Activated naive CD4-positive, alpha-beta T cell treated with anti-CD3 and anti-CD28 coated beads, Interleukin-2, amount 50 U/mL, for 72 hours (primary cell): Measurements from ENCODE around the gene DPYD. TPM values are rescaled to one million over a fixed set of nuclear protein-coding genes. Genes with fewer than 3 reads are reported as not detected.

ENCODE experiments used
- ATAC-seq, 2 donors: fragments of 150-1000 bp; cut with Tn5 transposase; 2 replicates each; pipeline ENCODE4 v1.10.0; 2021; ENCODE audit warnings: mild to moderate bottlenecking in 2 of 2, moderate library complexity in 2 of 2
- DNase-seq, 2 donors: peaks; one replicate each; pipeline ENCODE4 v3.0.0; 2021 to 2022; ENCODE audit warnings: low spot score in 2 of 2
- H3K27ac Mint-ChIP-seq, 2 donors: one replicate each; pipeline ENCODE4 v1.8.0; 2022; ENCODE audit warnings: mild to moderate bottlenecking in 2 of 2, mixed read lengths in 2 of 2
- H3K36me3 Mint-ChIP-seq, 2 donors: one replicate each; pipeline ENCODE4 v1.8.0; 2022; ENCODE audit warnings: mixed read lengths in 2 of 2
- H3K9me3 Mint-ChIP-seq, 2 donors: one replicate each; pipeline ENCODE4 v1.8.0; 2022; ENCODE audit warnings: mixed read lengths in 2 of 2
- total RNA-seq, 2 donors: library from RNA; stranded (reverse); gene quantifications; one replicate each; pipeline ENCODE4 v1.2.3, GENCODE V29; 2022

Gene DPYD
- total RNA-seq, 2 donors from 2014 or later: 10.7 to 11.7 TPM

DNA sequence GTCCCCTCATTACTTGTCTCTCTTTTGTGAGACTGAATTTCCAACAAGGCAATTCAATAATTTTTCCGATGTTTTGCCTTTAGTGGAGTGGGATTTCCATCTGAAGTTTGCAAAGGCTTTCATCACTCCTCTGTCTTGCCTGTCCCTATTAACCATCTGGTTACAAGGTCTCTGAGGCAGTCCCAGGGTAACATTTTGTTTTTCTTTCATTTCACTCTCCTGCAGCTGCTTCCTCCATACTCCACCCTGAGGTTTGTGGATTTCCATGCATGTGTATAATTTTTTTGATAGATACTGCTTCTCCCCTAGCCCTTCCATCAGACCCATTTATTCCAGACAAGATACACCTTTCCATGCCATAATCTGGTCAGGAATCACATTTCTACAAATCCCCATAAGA, 832.4 kb downstream of the DPYD start:
- H3K9me3 Mint-ChIP-seq: no peaks in the 10 kb centered on the region
- no peak for DNase-seq
- no peak overlapping the region for H3K27ac Mint-ChIP-seq
- no peak for ATAC-seq
- H3K36me3 Mint-ChIP-seq: peaks cover 0 to 7% of the 10 kb centered on the region in 2 donors

DNA sequence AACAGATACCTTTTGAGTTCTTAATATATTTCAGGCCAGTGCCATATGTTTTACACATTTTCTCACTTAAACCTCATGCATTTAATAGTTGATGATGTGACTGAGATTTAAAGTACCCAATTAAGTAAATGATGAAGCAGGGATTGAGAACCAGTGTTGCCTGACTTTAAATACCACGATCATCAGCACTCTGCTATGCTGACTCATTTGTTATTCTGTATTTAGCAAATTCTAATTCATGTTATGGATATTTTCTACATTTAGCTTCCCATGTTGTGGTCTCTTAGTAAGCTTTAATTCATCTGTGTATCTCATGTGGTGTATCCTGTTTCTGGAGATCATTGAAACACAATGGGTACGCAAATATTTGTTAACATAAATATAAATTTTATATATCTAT, 836.3 kb downstream of the DPYD start:
- Mint-ChIP-seq H3K27ac (no peak overlapping the region), H3K9me3 (no peaks in the 10 kb centered on the region), H3K36me3 (no peaks in the 10 kb centered on the region)
- no peak for ATAC-seq
- no peak for DNase-seq

DNA sequence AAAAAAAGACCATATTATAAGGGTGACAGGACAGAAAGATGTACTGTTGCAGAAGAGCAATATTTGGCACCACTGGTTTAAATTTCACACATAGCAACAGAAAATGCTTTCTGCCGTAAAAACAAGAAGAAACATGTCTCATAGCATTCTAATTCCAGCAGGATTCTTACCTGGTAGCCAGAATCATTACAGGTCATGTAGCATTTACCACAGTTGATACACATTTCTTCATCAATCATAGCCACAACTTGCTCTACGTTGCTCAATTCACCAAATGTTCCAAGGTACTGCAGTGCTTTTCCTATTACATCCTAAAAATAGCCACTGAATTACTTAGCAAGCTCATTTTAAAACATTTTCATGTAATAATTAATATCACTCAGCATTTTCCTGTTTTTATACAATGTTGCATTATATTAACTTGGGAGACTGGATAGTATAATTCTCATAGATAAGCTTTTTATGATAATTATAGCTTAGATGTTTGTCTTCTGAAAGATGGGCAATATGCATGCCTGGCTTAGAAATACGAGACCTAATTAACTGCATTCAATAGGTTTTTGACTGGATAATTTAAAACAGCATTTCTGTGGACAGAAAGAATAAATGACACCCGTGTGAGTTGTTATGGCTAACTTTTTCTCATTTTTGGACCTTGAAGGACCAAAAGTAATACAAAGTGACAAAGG, 838.5 kb downstream of the DPYD start:
- DNase-seq (no peak), ATAC-seq (no peak)
- H3K27ac Mint-ChIP-seq: no peak overlapping the region
- no peaks in the 10 kb centered on the region for H3K9me3 Mint-ChIP-seq
- no peaks in the 10 kb centered on the region for H3K36me3 Mint-ChIP-seq

DNA sequence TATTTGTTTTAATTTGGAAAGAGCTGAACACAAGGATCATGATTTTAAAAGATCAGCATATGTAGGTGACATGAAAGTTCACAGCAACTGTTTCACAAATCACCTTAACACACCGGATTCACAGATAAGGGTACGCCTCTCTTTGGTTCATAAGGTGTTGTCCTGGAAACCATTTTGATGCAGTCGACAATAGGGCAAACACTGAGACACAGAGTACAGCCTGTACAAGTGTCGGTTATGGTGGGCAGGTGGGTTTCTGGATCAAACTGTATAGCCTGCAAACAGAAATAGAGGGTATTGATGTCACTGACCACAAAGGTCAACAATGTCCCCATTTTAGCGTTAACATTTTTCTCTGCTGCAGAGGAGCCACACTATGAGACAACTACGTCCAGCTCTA, 842.0 kb downstream of the DPYD start:
- no peaks in the 10 kb centered on the region for H3K9me3 Mint-ChIP-seq
- H3K36me3 Mint-ChIP-seq: no peaks in the 10 kb centered on the region
- DNase-seq: no peak
- no peak overlapping the region for H3K27ac Mint-ChIP-seq
- no peak for ATAC-seq

DNA sequence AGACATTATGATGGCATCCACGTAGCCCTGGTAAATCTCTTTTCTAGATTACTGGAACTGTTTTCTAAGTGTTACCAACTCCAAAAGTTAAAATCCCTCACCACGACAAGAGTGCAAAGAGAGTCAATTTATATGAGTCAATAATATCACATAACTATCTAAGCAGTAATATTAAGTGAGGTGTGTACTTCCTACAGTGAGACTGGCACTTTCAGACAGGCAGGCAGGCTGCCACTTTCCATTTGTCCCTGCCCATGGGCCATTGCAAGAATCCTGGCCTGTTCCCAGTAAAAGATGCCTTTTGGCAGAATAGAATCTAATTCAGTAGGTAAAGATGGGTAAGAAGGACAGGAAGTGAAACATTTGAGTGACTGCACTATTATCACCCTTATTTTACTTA, 843.6 kb downstream of the DPYD start:
- no peak for ATAC-seq
- Mint-ChIP-seq H3K9me3 (no peaks in the 10 kb centered on the region), H3K36me3 (no peaks in the 10 kb centered on the region), H3K27ac (no peak overlapping the region)
- no peak for DNase-seq

DNA sequence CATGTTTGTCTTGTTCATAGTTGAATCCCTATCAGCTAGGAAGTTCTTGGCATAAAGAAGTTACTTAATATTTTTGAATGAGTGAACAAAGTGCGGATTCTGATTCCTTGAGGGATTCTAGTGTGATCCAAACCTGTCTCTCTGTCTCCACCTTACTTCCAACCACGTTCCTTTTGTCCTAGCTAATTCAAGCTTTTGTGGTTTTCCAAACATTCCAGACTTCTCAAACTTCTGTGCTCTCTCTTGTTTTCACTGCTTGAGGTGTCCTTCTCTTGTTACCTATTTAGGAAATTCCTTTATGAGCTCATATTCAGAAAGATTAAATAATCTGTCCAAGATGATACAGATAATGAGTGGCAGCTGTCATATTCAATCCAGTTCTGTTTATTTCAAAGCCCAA, 846.1 kb downstream of the DPYD start:
- H3K9me3 Mint-ChIP-seq: no peaks in the 10 kb centered on the region
- no peaks in the 10 kb centered on the region for H3K36me3 Mint-ChIP-seq
- no peak for ATAC-seq
- no peak for DNase-seq
- H3K27ac Mint-ChIP-seq: no peak overlapping the region

DNA sequence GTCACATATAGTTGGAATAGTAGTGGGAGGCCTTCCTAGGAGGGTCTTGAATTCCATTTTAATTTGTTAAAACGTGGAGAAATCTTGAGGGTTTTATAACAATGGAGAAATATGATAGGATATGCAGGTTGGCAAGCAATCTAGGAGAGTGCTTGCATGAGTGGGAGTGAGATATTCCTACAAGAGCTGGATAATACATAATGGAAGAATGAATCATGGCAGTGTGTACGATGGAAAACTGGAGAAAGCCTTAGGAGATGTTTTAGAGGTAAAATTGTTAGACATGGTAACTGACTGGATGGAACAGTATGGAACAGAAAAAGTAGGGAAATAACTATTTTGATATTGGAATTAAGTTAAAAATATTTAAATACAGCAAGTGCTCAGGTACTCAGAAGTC, 846.9 kb downstream of the DPYD start:
- DNase-seq (no peak), ATAC-seq (no peak)
- no peaks in the 10 kb centered on the region for H3K36me3 Mint-ChIP-seq
- no peaks in the 10 kb centered on the region for H3K9me3 Mint-ChIP-seq
- no peak overlapping the region for H3K27ac Mint-ChIP-seq

DNA sequence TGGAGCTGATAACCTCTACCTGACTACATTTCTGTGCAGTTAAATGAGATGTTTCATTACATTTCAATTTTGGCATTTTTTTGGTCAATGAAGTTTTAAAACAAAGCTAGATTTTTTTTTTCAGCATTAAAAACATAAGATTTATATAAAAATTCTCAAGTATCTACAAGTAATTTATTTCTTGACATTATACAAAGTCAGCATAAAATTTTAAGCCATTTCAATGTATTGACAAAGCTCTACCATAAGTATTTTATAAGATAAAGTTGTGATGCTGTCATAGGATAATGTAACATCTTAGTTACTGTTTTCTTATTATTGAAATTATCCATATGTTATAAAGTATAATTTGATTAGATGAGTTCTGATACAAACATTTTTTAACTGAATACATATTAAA, 847.7 kb downstream of the DPYD start:
- ATAC-seq (no peak), DNase-seq (no peak)
- Mint-ChIP-seq H3K36me3 (no peaks in the 10 kb centered on the region), H3K9me3 (no peaks in the 10 kb centered on the region), H3K27ac (no peak overlapping the region)

DNA sequence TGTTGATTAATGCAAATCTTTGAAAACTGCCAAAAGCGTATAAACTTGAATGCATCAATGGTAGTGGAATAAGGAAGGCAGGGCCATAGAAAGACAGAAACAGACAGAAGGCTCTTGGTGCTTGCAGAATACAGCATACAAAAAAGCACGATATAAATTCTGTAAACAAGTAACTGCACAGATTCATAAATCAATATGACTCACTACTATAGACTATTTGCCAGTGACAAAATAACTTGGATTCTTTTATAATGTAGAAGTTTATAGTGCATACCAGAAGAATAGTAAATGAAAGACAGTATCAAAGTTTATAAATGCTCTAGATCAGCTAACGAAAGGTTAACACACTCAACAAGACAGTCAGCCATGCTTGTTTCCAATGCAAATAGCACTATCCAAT, 849.7 kb downstream of the DPYD start:
- H3K36me3 Mint-ChIP-seq: no peaks in the 10 kb centered on the region
- DNase-seq (no peak), ATAC-seq (no peak)
- H3K9me3 Mint-ChIP-seq: peaks cover 0 to 3% of the 10 kb centered on the region in 2 donors
- H3K27ac Mint-ChIP-seq: no peak overlapping the region

DNA sequence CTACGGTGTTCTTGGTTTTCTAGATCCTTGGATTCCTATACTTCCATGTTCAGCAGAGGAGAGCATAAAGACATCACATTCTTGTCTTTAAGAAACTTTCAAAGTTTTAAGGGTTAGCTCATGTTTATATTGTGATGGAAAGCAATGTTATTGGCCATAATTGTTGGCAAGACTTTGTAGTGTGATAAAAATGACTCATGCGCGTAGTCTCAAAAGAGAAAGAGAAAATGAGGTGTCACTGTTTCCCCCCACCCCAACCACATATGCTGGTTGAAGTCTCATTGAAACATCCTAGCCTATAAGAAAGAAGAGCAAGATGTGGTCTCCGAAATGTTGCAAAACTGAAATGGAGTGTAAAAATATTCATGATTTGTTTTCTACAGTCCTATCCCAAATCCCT, 850.5 kb downstream of the DPYD start:
- no peak for ATAC-seq
- H3K36me3 Mint-ChIP-seq: no peaks in the 10 kb centered on the region
- H3K9me3 Mint-ChIP-seq: peaks cover 0 to 3% of the 10 kb centered on the region in 2 donors
- no peak for DNase-seq
- H3K27ac Mint-ChIP-seq: no peak overlapping the region

DNA sequence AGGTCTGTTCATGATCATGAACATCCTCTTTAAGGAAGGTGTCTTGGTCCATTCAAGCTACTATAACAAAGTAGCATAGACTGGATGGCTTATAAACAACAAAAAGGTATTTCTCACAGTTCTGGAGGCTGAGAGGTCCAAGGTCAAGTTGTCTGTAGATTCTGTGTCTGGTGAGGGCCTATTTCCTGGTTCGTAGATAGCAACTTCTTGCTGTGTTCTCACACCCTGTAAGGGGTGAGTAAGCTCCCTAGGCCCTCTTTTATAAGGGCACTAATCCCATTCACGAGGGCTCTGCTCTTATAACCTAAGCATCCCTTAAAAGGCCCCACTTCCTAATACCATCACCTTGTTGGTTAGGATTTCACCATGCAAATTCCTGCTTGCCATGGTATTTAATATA, 851.5 kb downstream of the DPYD start:
- no peak for DNase-seq
- no peak for ATAC-seq
- H3K36me3 Mint-ChIP-seq: no peaks in the 10 kb centered on the region
- no peak overlapping the region for H3K27ac Mint-ChIP-seq
- H3K9me3 Mint-ChIP-seq: peaks cover 0 to 3% of the 10 kb centered on the region in 2 donors

DNA sequence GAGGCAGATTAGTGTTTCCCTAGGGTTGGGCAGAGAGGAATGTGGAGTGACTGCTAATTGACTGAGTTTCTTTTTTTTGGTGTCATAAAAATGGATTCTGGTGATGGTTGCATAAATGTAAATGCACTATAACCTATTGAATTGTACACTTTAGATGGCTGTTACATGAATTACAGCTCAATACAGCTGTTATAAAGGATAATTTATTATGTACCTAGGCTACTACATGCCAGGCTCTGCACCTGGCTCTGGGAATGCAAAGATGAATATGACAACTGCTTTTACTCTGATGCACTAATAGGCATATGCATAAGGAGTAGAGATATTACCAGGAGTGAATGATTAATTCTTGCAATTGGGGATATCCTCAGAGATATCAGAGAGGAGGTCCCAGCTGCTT, 854.0 kb downstream of the DPYD start:
- H3K27ac Mint-ChIP-seq: no peak overlapping the region
- H3K36me3 Mint-ChIP-seq: no peaks in the 10 kb centered on the region
- peaks cover 0 to 3% of the 10 kb centered on the region in 2 donors for H3K9me3 Mint-ChIP-seq
- no peak for DNase-seq
- no peak for ATAC-seq

DNA sequence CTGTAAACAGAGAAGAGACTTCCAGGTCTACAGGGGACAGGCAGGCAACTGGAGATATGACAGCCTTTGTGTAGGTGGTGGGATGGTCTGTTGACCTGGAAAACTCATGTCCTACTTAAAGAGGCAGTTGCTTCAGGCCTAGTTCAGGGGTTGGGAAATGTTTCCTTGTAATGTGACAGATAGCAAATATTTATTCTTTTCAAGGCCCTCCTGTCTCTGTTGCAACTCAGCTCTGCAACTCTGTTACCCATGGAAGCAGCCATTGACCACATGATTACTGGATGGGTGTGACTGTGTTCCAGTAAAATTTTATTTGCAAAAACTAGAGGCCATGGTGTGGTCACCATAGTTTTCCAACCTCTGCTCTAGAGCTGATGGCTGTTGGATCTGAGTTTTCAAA, 857.3 kb downstream of the DPYD start:
- no peak for ATAC-seq
- peaks cover 0 to 7% of the 10 kb centered on the region in 2 donors for H3K36me3 Mint-ChIP-seq

DNA sequence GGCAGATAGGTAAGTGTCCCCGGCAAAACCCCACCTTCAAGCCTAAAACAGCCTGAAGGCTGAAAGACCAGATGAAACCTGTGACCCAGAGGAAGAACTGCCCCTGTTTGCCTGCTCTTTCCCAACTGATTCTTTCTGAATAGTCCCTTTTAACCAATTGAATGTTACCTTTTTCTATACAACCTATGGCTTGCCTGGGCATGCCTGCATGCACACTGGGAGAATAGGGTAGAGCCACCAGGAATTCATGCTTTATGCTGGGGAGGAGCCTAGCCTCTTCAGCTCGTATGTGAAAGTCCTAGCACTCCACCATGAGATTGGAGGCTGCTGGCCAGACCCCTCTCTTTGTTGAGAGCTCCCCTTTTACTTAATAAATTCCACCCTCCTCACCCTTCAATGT, 859.2 kb downstream of the DPYD start:
- DNase-seq (no peak), ATAC-seq (no peak)
- Mint-ChIP-seq H3K27ac (no peak overlapping the region), H3K9me3 (peaks cover 5 to 15% of the 10 kb centered on the region in 2 donors), H3K36me3 (peaks cover 0 to 18% of the 10 kb centered on the region in 2 donors)

More for the DNA sequence above, 857.3 kb downstream of the DPYD start:
- Mint-ChIP-seq H3K9me3 (peaks cover 0 to 7% of the 10 kb centered on the region in 2 donors), H3K27ac (no peak overlapping the region)
- DNase-seq: no peak

DNA sequence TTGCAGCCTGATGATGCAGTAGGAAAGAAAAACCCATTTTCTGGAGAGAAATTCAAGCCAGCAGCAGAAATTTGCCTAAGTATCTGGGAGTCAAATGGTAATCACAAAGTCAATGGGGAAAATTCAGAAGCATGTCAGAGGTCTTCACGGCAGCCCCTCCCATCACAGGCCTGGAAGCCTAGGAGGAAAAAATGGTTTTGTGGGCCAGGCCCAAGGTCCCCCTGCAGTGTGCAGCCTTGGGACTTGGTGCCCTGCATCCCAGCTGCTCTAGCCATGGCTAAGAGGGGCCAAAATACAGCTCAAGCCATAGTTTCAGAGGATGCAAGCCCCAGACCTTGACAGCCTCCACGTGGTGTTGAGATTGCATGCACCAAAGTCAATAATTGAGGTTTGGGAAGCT, 864.4 kb downstream of the DPYD start:
- no peak for ATAC-seq
- DNase-seq: no peak
- H3K36me3 Mint-ChIP-seq: peaks cover 8 to 25% of the 10 kb centered on the region in 2 donors
- no peak overlapping the region for H3K27ac Mint-ChIP-seq
- peaks cover 12 to 18% of the 10 kb centered on the region in 2 donors for H3K9me3 Mint-ChIP-seq

DNA sequence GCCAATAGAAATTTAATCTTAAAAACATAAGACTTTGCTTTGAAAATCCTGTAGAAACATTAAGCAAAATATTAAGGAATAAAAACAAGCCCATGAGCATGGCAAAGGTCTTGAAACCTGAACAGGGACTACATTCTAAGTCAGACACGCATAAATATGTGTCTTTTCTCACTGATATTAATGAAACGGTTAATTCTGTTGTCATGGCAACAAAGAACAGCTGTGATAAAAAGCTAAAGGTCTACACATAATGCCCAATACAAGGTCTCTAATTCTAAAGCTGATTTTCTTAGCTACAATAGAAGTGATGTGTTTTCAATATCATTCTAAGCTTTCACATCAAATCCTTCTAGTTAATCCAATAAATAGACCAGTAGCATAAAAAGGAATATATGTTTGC, 867.6 kb downstream of the DPYD start:
- H3K9me3 Mint-ChIP-seq: peaks cover 12 to 13% of the 10 kb centered on the region in 2 donors
- DNase-seq: no peak
- no peak overlapping the region for H3K27ac Mint-ChIP-seq
- ATAC-seq: no peak
- peaks cover 8 to 16% of the 10 kb centered on the region in 2 donors for H3K36me3 Mint-ChIP-seq

DNA sequence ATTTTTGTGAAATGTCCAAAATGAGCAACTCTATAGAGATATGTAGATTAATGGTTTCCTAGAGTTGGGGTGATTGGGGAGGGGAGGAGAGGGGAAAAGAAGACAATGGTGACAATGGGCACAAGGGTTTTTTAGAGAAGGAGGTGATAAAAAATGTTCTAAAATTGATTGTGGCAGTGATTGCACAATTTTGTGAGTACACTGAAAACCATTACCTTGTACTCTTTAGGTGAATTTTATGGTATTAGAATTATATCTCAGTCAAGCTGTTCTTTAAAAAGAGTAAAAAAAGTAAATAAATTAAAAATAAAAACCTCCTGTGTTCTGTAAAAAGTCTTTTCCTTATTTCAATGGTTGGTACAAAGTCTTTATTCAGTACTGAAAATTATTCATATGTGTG, 869.0 kb downstream of the DPYD start:
- DNase-seq: no peak
- H3K27ac Mint-ChIP-seq: no peak overlapping the region
- peaks cover 5 to 7% of the 10 kb centered on the region in 2 donors for H3K9me3 Mint-ChIP-seq
- peaks cover 8 to 9% of the 10 kb centered on the region in 2 donors for H3K36me3 Mint-ChIP-seq
- no peak for ATAC-seq

DNA sequence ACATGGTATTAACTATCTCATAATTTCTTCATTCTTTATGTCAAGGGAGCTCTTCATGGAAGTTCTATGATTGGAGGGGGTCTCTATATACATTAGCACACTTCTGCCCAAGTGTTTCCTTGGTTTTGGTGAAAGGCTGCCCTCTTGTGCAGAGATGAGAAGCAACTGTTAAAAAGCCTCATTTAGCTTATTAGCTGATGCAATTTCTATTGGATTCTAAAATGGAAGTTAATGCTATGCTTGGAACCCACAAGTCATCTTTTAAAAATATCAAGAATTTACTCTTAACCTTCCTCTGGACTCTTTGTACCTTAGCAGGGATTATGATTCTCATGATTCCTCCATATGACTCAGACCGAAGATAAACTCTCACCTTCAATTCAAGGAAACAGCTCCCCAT, 870.3 kb downstream of the DPYD start:
- no peaks in the 10 kb centered on the region for H3K36me3 Mint-ChIP-seq
- ATAC-seq: no peak
- no peak overlapping the region for H3K27ac Mint-ChIP-seq
- H3K9me3 Mint-ChIP-seq: no peaks in the 10 kb centered on the region
- DNase-seq: no peak

DNA sequence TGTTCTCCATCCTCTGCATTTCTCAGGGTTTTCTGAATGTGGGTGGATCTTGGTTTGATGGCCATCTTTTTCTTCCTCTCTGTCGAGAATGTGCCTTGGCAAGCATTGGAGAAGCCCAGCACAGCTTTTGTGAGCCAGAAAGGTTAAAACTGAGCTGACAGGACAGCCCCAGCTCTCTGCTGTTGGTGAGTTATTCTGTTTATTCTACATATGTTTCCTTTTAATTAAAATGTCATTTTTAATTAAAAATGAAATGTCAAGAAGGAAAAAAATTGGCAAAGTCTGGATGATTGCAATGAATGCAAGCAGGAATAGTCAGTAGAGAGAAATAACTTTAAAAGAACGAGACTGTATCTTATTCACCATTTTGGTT, 873.4 kb downstream of the DPYD start:
- ATAC-seq: no peak
- no peaks in the 10 kb centered on the region for H3K9me3 Mint-ChIP-seq
- DNase-seq: no peak
- H3K36me3 Mint-ChIP-seq: no peaks in the 10 kb centered on the region
- no peak overlapping the region for H3K27ac Mint-ChIP-seq
